H9 (cell line): ENCODE data around the gene P4HB. TPM values are rescaled to one million over a fixed set of nuclear protein-coding genes. Genes with fewer than 3 reads are reported as not detected.

ENCODE experiments used
- DNase-seq: peaks from one replicate; pipeline ENCODE4 v3.0.0-alpha.2; 2017
- H2AFZ ChIP-seq: one replicate; pipeline ENCODE4 v1.6.1; 2013; ENCODE audit warnings: mild to moderate bottlenecking, low read length, control low read depth, moderate library complexity
- H2AK5ac ChIP-seq: 2 replicates; pipeline ENCODE4 v1.6.1; 2013; ENCODE audit warnings: low read length, control low read depth, mixed read lengths; ENCODE audit not compliant: insufficient read length
- H2BK120ac ChIP-seq: one replicate; pipeline ENCODE4 v1.6.1; 2013; ENCODE audit warnings: low read depth, mild to moderate bottlenecking, low read length, control low read depth, inconsistent platforms; ENCODE audit not compliant: poor library complexity, severe bottlenecking
- H2BK12ac ChIP-seq: 2 replicates; pipeline ENCODE4 v1.6.1; 2013; ENCODE audit warnings: low read length, control low read depth, mixed read lengths, low read depth; ENCODE audit not compliant: insufficient read length
- H2BK15ac ChIP-seq: 2 replicates; pipeline ENCODE4 v1.6.1; 2013; ENCODE audit warnings: low read depth, low read length, control low read depth
- H2BK20ac ChIP-seq: one replicate; pipeline ENCODE4 v1.6.1; 2013; ENCODE audit warnings: low read depth, mild to moderate bottlenecking, low read length, control low read depth, inconsistent platforms; ENCODE audit not compliant: poor library complexity, severe bottlenecking
- H2BK5ac ChIP-seq: 2 replicates; pipeline ENCODE4 v1.6.1; 2013; ENCODE audit warnings: low read length, control low read depth, mixed read lengths; ENCODE audit not compliant: insufficient read length
- H3K14ac ChIP-seq: 2 replicates; pipeline ENCODE4 v1.6.1; 2013; ENCODE audit warnings: low read length, control low read depth; ENCODE audit not compliant: insufficient read depth
- H3K18ac ChIP-seq: 2 replicates; pipeline ENCODE4 v1.6.1; 2013; ENCODE audit warnings: low read depth, mild to moderate bottlenecking, mixed read lengths, low read length, control low read depth; ENCODE audit not compliant: insufficient read length
- H3K23ac ChIP-seq: 2 replicates; pipeline ENCODE4 v1.6.1; 2013; ENCODE audit warnings: low read length, control low read depth, mixed read lengths, low read depth; ENCODE audit not compliant: insufficient read length
- H3K23me2 ChIP-seq: 2 replicates; pipeline ENCODE4 v1.6.1; 2013; ENCODE audit warnings: low read depth, mild to moderate bottlenecking, mixed read lengths, low read length, control low read depth; ENCODE audit not compliant: insufficient read length, poor library complexity, severe bottlenecking
- H3K27ac ChIP-seq: 2 replicates; pipeline ENCODE4 v1.5.1; 2013; ENCODE audit warnings: low read length, control low read depth, mixed read lengths, low read depth; ENCODE audit not compliant: insufficient read length
- H3K27me3 ChIP-seq: 2 replicates; pipeline ENCODE4 v1.6.1; 2013; ENCODE audit warnings: low read length, control low read depth, inconsistent platforms; ENCODE audit not compliant: insufficient read depth
- H3K4ac ChIP-seq: 2 replicates; pipeline ENCODE4 v1.6.1; 2013; ENCODE audit warnings: low read depth, mild to moderate bottlenecking, control low read depth, inconsistent platforms, low read length, moderate library complexity
- H3K4me1 ChIP-seq: 2 replicates; pipeline ENCODE4 v1.6.1; 2013; ENCODE audit warnings: low read length, control low read depth, inconsistent platforms; ENCODE audit not compliant: insufficient read depth
- H3K4me2 ChIP-seq: 2 replicates; pipeline ENCODE4 v1.6.1; 2013; ENCODE audit warnings: low read length, control low read depth, mixed read lengths; ENCODE audit not compliant: insufficient read length, insufficient read depth
- H3K56ac ChIP-seq: 2 replicates; pipeline ENCODE4 v1.6.1; 2013; ENCODE audit warnings: low read depth, mild to moderate bottlenecking, mixed read lengths, low read length, control low read depth; ENCODE audit not compliant: insufficient read length
- H3K79me1 ChIP-seq: 2 replicates; pipeline ENCODE4 v1.6.1; 2013; ENCODE audit warnings: low read depth, mild to moderate bottlenecking, moderate library complexity, low read length, control low read depth, inconsistent platforms; ENCODE audit not compliant: insufficient read depth, poor library complexity, severe bottlenecking
- H3K79me2 ChIP-seq: 2 replicates; pipeline ENCODE4 v1.6.1; 2013; ENCODE audit warnings: low read length, control low read depth, inconsistent platforms; ENCODE audit not compliant: insufficient read depth
- H3K9ac ChIP-seq: 2 replicates; pipeline ENCODE4 v1.6.1; 2013; ENCODE audit warnings: low read length, control low read depth, mixed read lengths; ENCODE audit not compliant: insufficient read length; ENCODE audit errors: extremely low read depth
- H3K9me3 ChIP-seq: one replicate; pipeline ENCODE4 v1.6.1; 2013; ENCODE audit warnings: low read depth, low read length, inconsistent platforms; ENCODE audit not compliant: control insufficient read depth
- H3T11ph ChIP-seq: one replicate; pipeline ENCODE4 v1.6.1; 2013; ENCODE audit warnings: mild to moderate bottlenecking, low read length, control low read depth, inconsistent platforms
- H4K20me1 ChIP-seq: one replicate; pipeline ENCODE4 v1.6.1; 2013; ENCODE audit not compliant: control insufficient read depth, insufficient read length, insufficient read depth
- H4K5ac ChIP-seq: 2 replicates; pipeline ENCODE4 v1.6.1; 2013; ENCODE audit warnings: low read depth, mild to moderate bottlenecking, mixed read lengths, low read length, control low read depth; ENCODE audit not compliant: insufficient read length
- H4K8ac ChIP-seq: replicated peaks from 2 replicates; pipeline ENCODE4 v1.6.1; 2013; ENCODE audit warnings: low read length, control low read depth, mixed read lengths, low read depth; ENCODE audit not compliant: insufficient read length
- H4K91ac ChIP-seq: 2 replicates; pipeline ENCODE4 v1.6.1; 2013; ENCODE audit warnings: low read depth, mild to moderate bottlenecking, moderate library complexity, mixed read lengths, low read length, control low read depth; ENCODE audit not compliant: insufficient read length
- H3K27ac Mint-ChIP-seq, 3 experiments: 2 replicates in 2 of 3; 3 replicates in 1 of 3; pipeline ENCODE4 v1.8.0; 2020 to 2021; ENCODE audit warnings: mixed read lengths in 3 of 3, mild to moderate bottlenecking in 1 of 3, moderate library complexity in 1 of 3
- H3K27me3 Mint-ChIP-seq: 2 replicates; pipeline ENCODE4 v1.8.0; 2021; ENCODE audit warnings: low read depth, mild to moderate bottlenecking, moderate library complexity, mixed read lengths
- H3K36me3 Mint-ChIP-seq, 3 experiments: 2 replicates in 2 of 3; 3 replicates in 1 of 3; pipeline ENCODE4 v1.8.0; 2020 to 2021; ENCODE audit warnings: low read depth in 3 of 3, mixed read lengths in 3 of 3; ENCODE audit not compliant: insufficient read depth in 1 of 3
- H3K4me1 Mint-ChIP-seq, 2 experiments: 2 replicates each; pipeline ENCODE4 v1.8.0; 2020; ENCODE audit warnings: mixed read lengths in 2 of 2
- H3K4me3 Mint-ChIP-seq, 2 experiments: 2 replicates in 1 of 2; 3 replicates in 1 of 2; pipeline ENCODE4 v1.8.0; 2020 to 2021; ENCODE audit warnings: mild to moderate bottlenecking in 2 of 2, mixed read lengths in 2 of 2, moderate library complexity in 1 of 2
- H3K9me3 Mint-ChIP-seq, 2 experiments: 2 replicates in 1 of 2; 3 replicates in 1 of 2; pipeline ENCODE4 v1.8.0; 2020; ENCODE audit warnings: mild to moderate bottlenecking in 2 of 2, mixed read lengths in 2 of 2, moderate library complexity in 1 of 2
- WGBS: extraction: QIAGEN DNeasy Blood & Tissue Kit; methylation state at CpG from one replicate; pipeline ENCODE4 v1.1.7; 2013; ENCODE audit warnings: missing lambda C conversion rate, low lambda C conversion rate, mixed read lengths; ENCODE audit not compliant: insufficient read length; ENCODE audit errors: extremely low coverage; 5-methylcytosine and 5-hydroxymethylcytosine counted together
- total RNA-seq: library from RNA; stranded (reverse); gene quantifications from 2 replicates; pipeline ENCODE4 v1.2.1, GENCODE V29; 2021
- TF ChIP-seq, protein P1 (sequence below): fragments of 200-600 bp; sonication (generic); conservative IDR thresholded peaks from 3 replicates; pipeline ENCODE4 v1.8.0; 2021; ENCODE audit warnings: antibody characterized with exemption, mild to moderate bottlenecking

The P4HB gene
- total RNA-seq, 1 experiment from 2014 or later, result 366 TPM

- Histone ChIP-seq H3K79me1 (no peaks in the 10 kb centered on the region), H3K4me1 (no peaks in the 10 kb centered on the region), H4K5ac (no peak overlapping the region), H3K23ac (no peak overlapping the region), H3K23me2 (no peaks in the 10 kb centered on the region), H4K8ac (no peak overlapping the region), H3K27me3 (no peaks in the 10 kb centered on the region), H3K9ac (no peak overlapping the region), H3T11ph (no peak overlapping the region), H2BK120ac (no peak overlapping the region), H3K4ac (no peak overlapping the region), H2AFZ (no peak overlapping the region), H2BK5ac (no peak overlapping the region), H3K27ac (no peak overlapping the region), H4K91ac (no peak overlapping the region), H4K20me1 (no peaks in the 10 kb centered on the region), H2BK12ac (no peak overlapping the region), H3K9me3 (no peaks in the 10 kb centered on the region), H3K79me2 (no peaks in the 10 kb centered on the region), H2AK5ac (no peak overlapping the region), H2BK20ac (no peak overlapping the region), H3K18ac (no peak overlapping the region), H3K14ac (no peak overlapping the region), H2BK15ac (no peak overlapping the region), H3K56ac (no peak overlapping the region), H3K4me2 (no peak overlapping the region)
- no CpG with 5 or more reads among the region's 30 CpGs for WGBS
- peak overlapping the region in 1 of 3 experiments; percentile 28; a peak in 2 of 7 replicates for H3K27ac Mint-ChIP-seq
- TF ChIP-seq, protein P1, sequence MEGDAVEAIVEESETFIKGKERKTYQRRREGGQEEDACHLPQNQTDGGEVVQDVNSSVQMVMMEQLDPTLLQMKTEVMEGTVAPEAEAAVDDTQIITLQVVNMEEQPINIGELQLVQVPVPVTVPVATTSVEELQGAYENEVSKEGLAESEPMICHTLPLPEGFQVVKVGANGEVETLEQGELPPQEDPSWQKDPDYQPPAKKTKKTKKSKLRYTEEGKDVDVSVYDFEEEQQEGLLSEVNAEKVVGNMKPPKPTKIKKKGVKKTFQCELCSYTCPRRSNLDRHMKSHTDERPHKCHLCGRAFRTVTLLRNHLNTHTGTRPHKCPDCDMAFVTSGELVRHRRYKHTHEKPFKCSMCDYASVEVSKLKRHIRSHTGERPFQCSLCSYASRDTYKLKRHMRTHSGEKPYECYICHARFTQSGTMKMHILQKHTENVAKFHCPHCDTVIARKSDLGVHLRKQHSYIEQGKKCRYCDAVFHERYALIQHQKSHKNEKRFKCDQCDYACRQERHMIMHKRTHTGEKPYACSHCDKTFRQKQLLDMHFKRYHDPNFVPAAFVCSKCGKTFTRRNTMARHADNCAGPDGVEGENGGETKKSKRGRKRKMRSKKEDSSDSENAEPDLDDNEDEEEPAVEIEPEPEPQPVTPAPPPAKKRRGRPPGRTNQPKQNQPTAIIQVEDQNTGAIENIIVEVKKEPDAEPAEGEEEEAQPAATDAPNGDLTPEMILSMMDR, result no peak
- H3K4me3 Mint-ChIP-seq, result no peak overlapping the region
- peaks cover 4 to 5% of the 10 kb centered on the region in 2 experiments; a peak in 3 of 4 replicates for H3K4me1 Mint-ChIP-seq
- peaks cover 19 to 52% (median 42%) of the 10 kb centered on the region in 3 experiments; a peak in 6 of 7 replicates for H3K36me3 Mint-ChIP-seq
- no peaks in the 10 kb centered on the region for H3K9me3 Mint-ChIP-seq
- no peaks in the 10 kb centered on the region for H3K27me3 Mint-ChIP-seq
- no peak for DNase-seq
Measured at GRCh38 chr17:81843713-81844326, 16.5 kb downstream of the P4HB start.
